ENCODE results near the gene TBX10.

The TBX10 gene

DNA sequence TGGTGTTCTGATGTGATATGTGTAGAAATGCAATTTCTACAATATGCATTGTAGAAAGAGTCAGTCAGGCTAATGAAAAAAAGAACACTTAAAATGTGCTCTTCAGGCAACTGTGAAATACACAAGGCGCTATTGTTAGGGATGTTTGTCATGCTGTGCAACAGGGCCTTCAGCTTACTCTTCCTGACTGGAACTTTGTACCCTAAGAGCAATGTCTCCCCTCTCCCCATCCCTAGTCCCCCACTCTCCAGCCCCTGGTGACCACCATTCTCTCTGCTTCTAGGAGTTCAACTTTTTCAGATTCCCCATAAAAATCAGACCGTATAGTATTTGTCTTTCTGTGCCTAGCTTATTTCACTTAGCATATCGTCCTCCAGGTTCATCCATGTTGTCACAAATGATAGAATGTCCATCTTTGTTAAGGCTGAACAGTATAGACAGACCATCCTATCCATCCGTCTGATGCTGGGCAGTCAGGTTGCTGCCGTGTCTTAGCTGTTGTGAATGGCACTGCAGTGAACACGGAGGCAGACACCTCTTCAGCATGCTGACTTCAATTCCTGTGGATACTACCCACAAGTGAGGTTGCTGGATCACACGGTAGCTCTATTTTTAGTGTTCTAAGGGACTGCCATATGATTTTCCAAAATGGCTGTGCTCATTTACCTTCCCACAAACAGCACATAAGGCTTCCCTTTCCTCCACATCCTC lies 22.2 kb downstream of the TBX10 start:
- TF ChIP-seq, protein P1, sequence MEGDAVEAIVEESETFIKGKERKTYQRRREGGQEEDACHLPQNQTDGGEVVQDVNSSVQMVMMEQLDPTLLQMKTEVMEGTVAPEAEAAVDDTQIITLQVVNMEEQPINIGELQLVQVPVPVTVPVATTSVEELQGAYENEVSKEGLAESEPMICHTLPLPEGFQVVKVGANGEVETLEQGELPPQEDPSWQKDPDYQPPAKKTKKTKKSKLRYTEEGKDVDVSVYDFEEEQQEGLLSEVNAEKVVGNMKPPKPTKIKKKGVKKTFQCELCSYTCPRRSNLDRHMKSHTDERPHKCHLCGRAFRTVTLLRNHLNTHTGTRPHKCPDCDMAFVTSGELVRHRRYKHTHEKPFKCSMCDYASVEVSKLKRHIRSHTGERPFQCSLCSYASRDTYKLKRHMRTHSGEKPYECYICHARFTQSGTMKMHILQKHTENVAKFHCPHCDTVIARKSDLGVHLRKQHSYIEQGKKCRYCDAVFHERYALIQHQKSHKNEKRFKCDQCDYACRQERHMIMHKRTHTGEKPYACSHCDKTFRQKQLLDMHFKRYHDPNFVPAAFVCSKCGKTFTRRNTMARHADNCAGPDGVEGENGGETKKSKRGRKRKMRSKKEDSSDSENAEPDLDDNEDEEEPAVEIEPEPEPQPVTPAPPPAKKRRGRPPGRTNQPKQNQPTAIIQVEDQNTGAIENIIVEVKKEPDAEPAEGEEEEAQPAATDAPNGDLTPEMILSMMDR (conservative IDR thresholded peaks at IDR 0.05; ENCODE audit: low read depth, low read length), result no peak
- DNase-seq (ENCODE audit: low read depth), result no peak
- H3K4me3 ChIP-seq (ENCODE audit: low read length), result no peak overlapping the region

DNA sequence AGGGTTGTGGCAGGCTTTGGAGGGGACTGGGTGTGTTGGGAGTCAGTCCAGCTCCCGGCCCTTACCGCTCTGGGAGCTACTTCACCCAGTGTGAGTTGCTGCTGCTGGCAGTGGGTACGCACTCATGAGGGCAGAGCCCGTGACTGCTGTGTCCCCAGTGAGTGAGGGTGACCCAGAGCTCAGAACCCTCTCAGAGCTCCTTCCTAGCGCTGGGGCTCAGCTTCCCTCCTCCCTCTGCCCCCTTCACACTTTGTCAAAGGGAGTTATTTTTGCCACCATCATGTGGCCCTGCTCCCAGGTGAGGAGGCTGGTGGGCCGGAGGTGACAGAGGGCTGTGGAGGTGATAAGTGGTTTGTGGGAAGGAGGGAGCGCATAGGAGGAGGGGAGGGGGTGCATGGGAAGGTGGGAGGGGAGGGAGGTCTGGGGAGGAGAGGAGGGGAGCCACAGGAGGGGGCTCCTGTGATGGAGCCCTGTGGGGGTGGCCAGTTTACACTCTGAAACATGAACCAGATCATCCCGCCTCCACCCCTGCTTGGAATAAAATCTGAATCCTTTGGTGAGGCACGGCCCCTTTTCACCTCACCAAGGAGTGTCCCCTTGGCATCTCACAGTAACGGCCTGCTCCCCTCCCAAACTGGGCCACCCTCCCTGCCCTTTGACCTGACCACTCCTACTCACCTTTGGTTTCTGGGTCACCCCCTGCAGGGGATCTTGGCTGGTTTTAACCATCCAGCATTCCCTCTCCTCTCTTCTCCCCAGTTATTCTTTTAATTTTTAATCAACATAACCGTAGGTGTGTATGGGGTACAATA lies 22.9 kb downstream of the TBX10 start:
- DNase-seq (ENCODE audit: low read depth), result no peak
- H3K4me3 ChIP-seq (ENCODE audit: low read length), result no peak overlapping the region
- TF ChIP-seq, protein P1 (conservative IDR thresholded peaks at IDR 0.05; ENCODE audit: low read depth, low read length), result no peak

DNA sequence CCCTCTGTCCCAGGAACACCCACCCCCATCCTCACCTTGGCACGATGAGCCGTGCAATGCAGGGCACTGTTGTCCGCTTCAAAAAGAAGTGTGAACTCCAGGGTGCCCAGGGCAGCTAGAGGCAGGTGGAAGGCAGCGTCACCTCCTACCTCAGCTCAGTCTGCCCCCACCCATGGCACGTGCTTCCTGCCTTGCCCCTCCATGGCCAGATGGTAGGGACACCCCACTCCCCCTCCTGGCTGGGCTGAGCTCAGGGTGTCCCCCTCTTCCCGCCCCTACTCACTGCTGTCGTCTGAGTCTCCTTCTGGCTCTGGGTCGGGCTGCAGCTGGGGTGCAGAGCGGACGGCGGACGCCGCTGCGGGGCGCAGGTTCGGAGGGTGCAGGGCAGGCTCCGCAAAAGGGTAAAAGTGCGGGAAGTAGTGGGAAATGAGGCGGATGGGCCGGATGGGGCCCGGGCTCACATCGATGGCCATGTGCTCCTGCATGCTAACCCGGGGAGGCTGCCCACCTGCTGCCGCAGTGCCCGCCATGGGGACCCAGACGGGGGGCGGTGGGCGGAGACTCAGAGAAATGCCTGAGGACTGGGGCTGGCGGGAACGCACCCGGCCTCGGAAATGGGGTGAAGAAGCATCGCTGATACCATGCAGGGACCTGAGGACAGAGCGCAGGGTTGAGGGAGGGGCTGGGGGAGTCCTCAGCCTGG lies 23.7 kb downstream of the TBX10 start:
- DNase-seq (ENCODE audit: low read depth), result no peak
- TF ChIP-seq, protein P1 (conservative IDR thresholded peaks at IDR 0.05; ENCODE audit: low read depth, low read length), result no peak
- H3K4me3 ChIP-seq (ENCODE audit: low read length), result no peak overlapping the region

DNA sequence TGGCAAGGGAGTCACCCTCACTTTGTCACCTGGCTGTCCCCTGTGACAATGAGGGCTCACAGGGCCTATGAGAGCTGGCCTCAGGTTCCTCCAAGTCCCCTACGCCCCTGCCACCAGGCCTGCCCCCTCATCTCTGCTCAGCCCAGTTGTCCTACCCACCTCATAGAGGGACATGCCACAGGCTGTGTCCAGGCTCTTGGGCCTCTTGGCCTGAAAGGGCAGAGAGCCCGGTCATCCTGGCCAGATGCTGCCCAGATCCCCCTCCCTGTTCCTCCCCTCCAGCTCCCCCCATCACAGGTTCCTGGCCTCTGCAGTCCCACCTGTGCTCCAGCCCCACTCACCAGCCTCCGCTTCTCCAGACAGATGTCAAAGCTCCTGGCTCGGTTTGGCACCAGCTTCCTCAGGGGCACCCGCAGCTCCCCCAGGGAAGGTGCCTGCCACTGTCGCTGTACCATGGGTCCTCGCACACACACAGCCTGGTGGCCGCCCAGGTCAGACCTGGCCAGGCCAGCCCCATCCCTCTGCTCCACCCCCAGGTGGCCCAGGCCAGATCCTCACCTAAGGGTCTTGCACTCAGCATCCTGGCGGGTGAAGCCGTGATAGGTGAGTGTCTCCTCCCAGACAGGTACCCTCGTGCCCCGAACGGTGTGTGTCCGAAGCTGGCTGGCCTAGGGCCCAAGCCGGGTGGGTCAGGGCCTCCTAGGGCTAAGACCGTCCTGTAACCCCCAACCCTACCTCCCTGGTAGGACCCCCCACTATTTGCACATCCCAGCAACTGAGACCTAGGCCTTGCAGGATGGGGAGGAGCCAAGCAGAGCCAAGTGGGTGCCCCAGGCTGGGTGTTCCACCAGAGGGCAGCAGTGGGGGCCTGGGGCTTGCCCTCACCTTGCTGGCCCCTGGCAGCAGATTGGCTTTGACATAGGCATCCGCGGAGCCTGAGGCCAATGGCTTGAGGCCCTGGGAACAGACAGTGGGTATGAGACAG lies 24.5 kb downstream of the TBX10 start:
- H3K4me3 ChIP-seq (ENCODE audit: low read length), result no peak overlapping the region
- TF ChIP-seq, protein P1 (conservative IDR thresholded peaks at IDR 0.05; ENCODE audit: low read depth, low read length), result peak; percentile 68
- no peak for DNase-seq (ENCODE audit: low read depth)

DNA sequence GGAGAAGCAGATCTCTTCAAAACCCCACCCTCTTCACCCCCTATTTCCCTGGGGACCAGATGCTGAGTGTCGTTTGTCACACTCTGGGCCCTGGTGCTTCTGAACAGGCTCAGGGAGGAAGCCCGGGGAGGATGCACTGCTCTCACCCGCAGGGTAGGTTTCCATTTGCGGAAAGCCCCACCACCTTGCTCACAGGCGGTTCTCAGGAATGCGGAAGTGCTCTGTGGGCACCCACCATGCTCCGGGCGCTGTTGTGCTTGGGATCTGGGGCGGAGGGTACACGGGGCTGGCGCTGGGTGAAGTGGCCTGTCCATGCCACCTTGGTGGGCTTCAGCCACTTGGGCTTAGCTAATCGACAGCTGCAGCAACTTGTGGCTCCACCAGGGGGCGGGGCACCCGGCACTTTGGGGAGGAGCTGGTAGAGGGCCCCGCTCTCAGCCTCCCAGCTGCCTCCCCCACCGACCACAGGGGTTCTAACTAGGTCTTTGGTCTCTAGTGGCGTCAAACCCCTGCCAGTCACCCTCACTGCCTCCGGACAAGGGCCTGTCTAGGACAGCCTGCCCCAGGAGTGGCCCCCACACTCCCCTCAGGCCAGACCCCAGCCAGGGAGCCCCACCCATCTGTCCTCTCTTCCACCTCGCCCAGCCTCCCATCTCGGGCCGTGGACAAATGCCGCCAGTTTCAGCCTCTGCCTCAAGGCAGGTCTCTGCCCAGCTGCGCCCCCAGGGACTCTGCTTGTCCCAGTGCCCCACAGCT lies 25.4 kb downstream of the TBX10 start:
- peak overlapping the region; percentile 20 for H3K4me3 ChIP-seq (ENCODE audit: low read length)
- TF ChIP-seq, protein P1 (conservative IDR thresholded peaks at IDR 0.05; ENCODE audit: low read depth, low read length), result peak; percentile 79
- DNase-seq (ENCODE audit: low read depth), result no peak
